B cell (primary cell): ENCODE data around the gene ADCY3. TPM values are rescaled to one million over a fixed set of nuclear protein-coding genes. Genes with fewer than 3 reads are reported as not detected.
A peak's percentile ranks its signal among the peaks of the same experiment; 100 is the strongest.

Experiments
- ATAC-seq: fragments of 200-7000 bp; cut with Tn5 transposase; one replicate; pipeline ENCODE4 v1.10.0; 2021; ENCODE audit warnings: low read depth, mild to moderate bottlenecking, moderate number of reproducible peaks, moderate library complexity
- CTCF ChIA-PET: fragments of 350-600 bp; sonication (Branson Sonifier 250); formaldehyde crosslinking; loops from one replicate; lab custom pipeline; 2021; ENCODE audit warnings: antibody characterized with exemption, inconsistent platforms; lab: Charles Lee
- POLR2A ChIA-PET: fragments of 350-600 bp; sonication (Branson Sonifier 250); formaldehyde crosslinking; loops from one replicate; lab custom pipeline; 2021; ENCODE audit warnings: antibody characterized with exemption; lab: Charles Lee
- DNase-seq: peaks from one replicate; pipeline ENCODE4 v3.0.0; 2013
- H2AFZ ChIP-seq: 2 replicates; pipeline ENCODE4 v1.6.1; 2012; ENCODE audit warnings: mild to moderate bottlenecking, low read depth, low read length; ENCODE audit not compliant: insufficient read depth, poor library complexity, severe bottlenecking
- H3K27ac ChIP-seq, 2 donors: 1 replicate in 1 of 2; 2 replicates in 1 of 2; pipeline ENCODE4 v1.5.1; 2012 to 2013; ENCODE audit warnings: low read length in 2 of 2, mild to moderate bottlenecking in 2 of 2, moderate library complexity in 1 of 2
- H3K27me3 ChIP-seq, 4 experiments: fragments of 200-600 bp in 1 of 4; sonication (generic) in 1 of 4; replicated peaks in 1 of 4; 1 replicate in 2 of 4; 2 replicates in 2 of 4; pipeline versions ENCODE4 v1.6.1 to v1.7.0; 2013 to 2016; ENCODE audit warnings: low read length in 3 of 4, mild to moderate bottlenecking in 2 of 4, mixed read lengths in 1 of 4, moderate library complexity in 1 of 4; ENCODE audit not compliant: insufficient read depth in 4 of 4, control insufficient read depth in 3 of 4; ENCODE audit errors: control extremely low read depth in 1 of 4
- H3K36me3 ChIP-seq, 2 experiments: replicated peaks in 1 of 2; 1 replicate in 1 of 2; 2 replicates in 1 of 2; pipeline versions ENCODE4 v1.6.1 to v1.7.1; 2013; ENCODE audit warnings: low read length in 1 of 2; ENCODE audit not compliant: insufficient read depth in 2 of 2, control insufficient read depth in 1 of 2; ENCODE audit errors: control extremely low read depth in 1 of 2, extremely low read depth in 1 of 2
- H3K4me1 ChIP-seq, 2 donors: fragments of 200-600 bp in 1 of 2; sonication (generic) in 1 of 2; 1 replicate in 1 of 2; 2 replicates in 1 of 2; pipeline versions ENCODE4 v1.5.1 to v1.6.1; 2013 to 2017; ENCODE audit warnings: low read length in 2 of 2; ENCODE audit not compliant: control insufficient read depth in 2 of 2, insufficient read depth in 2 of 2
- H3K4me2 ChIP-seq: replicated peaks from 2 replicates; pipeline ENCODE3; 2012; ENCODE audit warnings: mild to moderate bottlenecking, low read depth, low read length; ENCODE audit not compliant: poor library complexity, severe bottlenecking
- H3K4me3 ChIP-seq, 5 experiments: fragments of 200-600 bp in 1 of 5; sonication (generic) in 1 of 5; 1 replicate in 3 of 5; 2 replicates in 2 of 5; pipeline versions ENCODE4 v1.5.1 to v1.7.0; 2011 to 2016; ENCODE audit warnings: low read length in 4 of 5, mild to moderate bottlenecking in 4 of 5, low read depth in 2 of 5, control low read depth in 1 of 5, moderate library complexity in 1 of 5; ENCODE audit not compliant: insufficient read depth in 1 of 5; ENCODE audit errors: control extremely low read depth in 1 of 5, extremely low read depth in 1 of 5
- H3K79me2 ChIP-seq: fragments of 200-600 bp; sonication (generic); one replicate; pipeline ENCODE4 v1.6.0; 2016; ENCODE audit warnings: low read length; ENCODE audit not compliant: control insufficient read depth, insufficient read depth
- H3K9ac ChIP-seq: fragments of 200-600 bp; sonication (generic); 2 replicates; pipeline ENCODE4 v1.6.1; 2017; ENCODE audit warnings: mild to moderate bottlenecking, low read length, moderate library complexity
- H3K9me3 ChIP-seq, 3 donors: one replicate each; pipeline versions ENCODE4 v1.6.1 to v1.7.1; 2013; ENCODE audit warnings: low read length in 2 of 3; ENCODE audit not compliant: control insufficient read depth in 2 of 3, insufficient read depth in 1 of 3; ENCODE audit errors: control extremely low read depth in 1 of 3
- H4K20me1 ChIP-seq: 2 replicates; pipeline ENCODE4 v1.6.0; 2012; ENCODE audit warnings: mild to moderate bottlenecking, low read length; ENCODE audit not compliant: insufficient read depth, control insufficient read depth, poor library complexity, severe bottlenecking
- H3K27ac Mint-ChIP-seq: one replicate; pipeline ENCODE4 v1.8.0; 2021; ENCODE audit warnings: mixed read lengths
- H3K27me3 Mint-ChIP-seq: one replicate; pipeline ENCODE4 v1.8.0; 2021; ENCODE audit warnings: mixed read lengths
- H3K4me1 Mint-ChIP-seq: one replicate; pipeline ENCODE4 v1.8.0; 2021; ENCODE audit warnings: mixed read lengths
- H3K4me3 Mint-ChIP-seq: one replicate; pipeline ENCODE4 v1.8.0; 2021; ENCODE audit warnings: mixed read lengths
- H3K9me3 Mint-ChIP-seq: one replicate; pipeline ENCODE4 v1.8.0; 2022; ENCODE audit warnings: mixed read lengths; ENCODE audit not compliant: insufficient read depth
- EZH2 ChIP-seq: IDR thresholded peaks from 2 replicates; pipeline ENCODE4 v1.6.1; 2012; ENCODE audit warnings: borderline replicate concordance, low read depth, mild to moderate bottlenecking, moderate library complexity, low read length; ENCODE audit not compliant: insufficient read depth, poor library complexity, severe bottlenecking
- WGBS: methylation state at CpG from one replicate; pipeline ENCODE4 v1.1.5; 2013; ENCODE audit warnings: missing lambda C conversion rate; ENCODE audit not compliant: insufficient coverage; 5-methylcytosine and 5-hydroxymethylcytosine counted together
- intact Hi-C: fragments of 100-400 bp; cut with micrococcal nuclease; formaldehyde crosslinking; loops from one replicate; pipeline ENCODE4 v1.10.0; 2022
- polyA plus RNA-seq: library from polyadenylated mRNA; depleted of rRNA; stranded (reverse); fragments of >200 nt; gene quantifications from 2 replicates; pipeline ENCODE4 v1.2.3, GENCODE V29; 2012
- total RNA-seq, 2 donors: library from RNA; stranded (reverse); fragments of 120-200 nt in 1 of 2; gene quantifications; 1 replicate in 1 of 2; 2 replicates in 1 of 2; pipeline versions ENCODE4 v1.2.3 to v1.2.4, GENCODE V29; 2013 to 2022
- TF ChIP-seq, protein P1 (sequence below): fragments of 200-600 bp; IDR thresholded peaks from one replicate; pipeline ENCODE4 v1.8.0; 2022; ENCODE audit warnings: antibody characterized with exemption, mild to moderate bottlenecking

Gene ADCY3
- total and polyA plus RNA-seq, 2 donors (not counting 1 experiment from before 2014, with no cell fraction given), result 48.4 to 73.0 TPM

DNA sequence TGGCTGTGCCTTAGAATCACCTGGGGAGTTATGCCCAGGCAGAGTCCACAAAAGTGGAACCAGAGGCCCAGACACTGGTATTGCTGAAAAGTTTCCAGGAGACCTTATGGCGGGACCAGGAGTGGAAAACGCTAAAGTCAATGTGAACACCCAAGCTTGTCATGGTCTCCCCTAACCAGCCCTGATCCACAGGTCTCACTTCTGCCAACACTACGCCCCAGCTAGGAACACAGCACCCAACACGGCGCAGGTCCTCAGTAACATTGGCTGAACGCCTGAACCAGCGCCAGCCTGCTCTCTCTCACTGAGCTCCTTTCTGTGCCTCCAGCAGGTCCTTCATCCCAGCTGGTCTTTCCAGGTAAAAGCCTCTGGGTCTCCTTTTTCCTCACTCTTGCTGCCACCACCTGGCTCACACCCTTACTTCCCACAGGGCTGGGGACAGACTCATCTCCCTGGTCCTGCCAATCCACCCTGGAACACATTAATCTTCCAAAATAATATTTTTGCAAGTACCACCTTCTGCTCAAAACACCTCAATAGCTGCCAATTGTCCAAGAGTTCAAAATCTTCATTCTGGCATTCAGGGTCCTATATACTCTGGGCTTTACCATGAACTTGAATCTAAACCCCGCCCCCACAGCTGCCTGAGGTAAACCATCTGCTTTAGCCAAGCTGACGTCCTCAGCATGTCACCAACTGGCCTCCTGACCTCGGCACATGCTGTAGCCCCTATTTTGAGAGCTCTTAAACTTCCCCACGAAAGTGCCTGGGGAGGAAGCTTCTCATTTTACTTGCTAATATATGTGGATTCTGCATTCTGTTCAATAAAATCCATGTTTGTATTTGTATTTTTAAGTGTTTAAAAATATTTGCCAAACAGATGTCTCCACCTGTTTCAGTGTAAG, 34.6 kb downstream of the ADCY3 start:
- no peaks in the 10 kb centered on the region for H3K36me3 ChIP-seq
- peak overlapping the region; percentile 91 for H3K4me2 ChIP-seq
- Mint-ChIP-seq H3K9me3 (no peaks in the 10 kb centered on the region), H3K4me3 (peak overlapping the region; percentile 95), H3K4me1 (peaks cover 71% of the 10 kb centered on the region), H3K27me3 (no peaks in the 10 kb centered on the region), H3K27ac (peak overlapping the region; percentile 93)
- H3K79me2 ChIP-seq, result peaks cover 30% of the 10 kb centered on the region
- intact Hi-C loops, result no loop called here
- H3K9ac ChIP-seq, result peak overlapping the region; percentile 76
- POLR2A ChIA-PET, result no interaction called here
- CTCF ChIA-PET, result no interaction called here
- H3K4me1 ChIP-seq, result peaks cover 22 to 39% of the 10 kb centered on the region in 2 donors
- H2AFZ ChIP-seq, result peak overlapping the region; percentile 62
- WGBS, result 91% methylated on average over 8 of the region's 11 CpGs
- H4K20me1 ChIP-seq, result no peaks in the 10 kb centered on the region
- H3K27ac ChIP-seq, result peak overlapping the region in 1 of 2 donors; percentile 74
- peak; percentile 72 for DNase-seq
- H3K27me3 ChIP-seq, result no peaks in the 10 kb centered on the region
- peak overlapping the region in 2 of 5 experiments; percentile 68 to 83 for H3K4me3 ChIP-seq
- TF ChIP-seq, protein P1, sequence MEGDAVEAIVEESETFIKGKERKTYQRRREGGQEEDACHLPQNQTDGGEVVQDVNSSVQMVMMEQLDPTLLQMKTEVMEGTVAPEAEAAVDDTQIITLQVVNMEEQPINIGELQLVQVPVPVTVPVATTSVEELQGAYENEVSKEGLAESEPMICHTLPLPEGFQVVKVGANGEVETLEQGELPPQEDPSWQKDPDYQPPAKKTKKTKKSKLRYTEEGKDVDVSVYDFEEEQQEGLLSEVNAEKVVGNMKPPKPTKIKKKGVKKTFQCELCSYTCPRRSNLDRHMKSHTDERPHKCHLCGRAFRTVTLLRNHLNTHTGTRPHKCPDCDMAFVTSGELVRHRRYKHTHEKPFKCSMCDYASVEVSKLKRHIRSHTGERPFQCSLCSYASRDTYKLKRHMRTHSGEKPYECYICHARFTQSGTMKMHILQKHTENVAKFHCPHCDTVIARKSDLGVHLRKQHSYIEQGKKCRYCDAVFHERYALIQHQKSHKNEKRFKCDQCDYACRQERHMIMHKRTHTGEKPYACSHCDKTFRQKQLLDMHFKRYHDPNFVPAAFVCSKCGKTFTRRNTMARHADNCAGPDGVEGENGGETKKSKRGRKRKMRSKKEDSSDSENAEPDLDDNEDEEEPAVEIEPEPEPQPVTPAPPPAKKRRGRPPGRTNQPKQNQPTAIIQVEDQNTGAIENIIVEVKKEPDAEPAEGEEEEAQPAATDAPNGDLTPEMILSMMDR, result no peak
- no peak for TF ChIP-seq EZH2
- H3K9me3 ChIP-seq, result peaks cover 0 to under 1% (median 0%) of the 10 kb centered on the region in 3 donors
- peak; percentile 37 for ATAC-seq

DNA sequence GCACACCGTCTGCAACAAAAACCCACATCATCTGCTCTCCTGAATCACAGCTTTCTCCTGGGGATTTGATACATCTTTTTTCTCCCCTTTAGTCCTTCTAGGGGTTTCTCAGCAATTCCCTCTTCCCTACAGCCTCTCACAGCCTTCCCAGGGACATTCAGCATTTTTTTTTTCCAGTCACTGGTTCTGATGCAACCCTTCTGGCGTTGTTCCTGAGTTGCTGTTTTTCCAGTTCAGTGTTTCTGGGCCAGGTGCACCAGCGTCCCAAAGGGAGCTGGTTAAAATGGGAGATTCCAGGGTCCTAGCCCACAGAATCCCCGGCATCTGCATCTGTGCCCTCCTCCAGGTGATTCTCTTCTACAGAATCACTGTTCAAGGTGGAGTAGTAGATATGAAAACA, 36.1 kb downstream of the ADCY3 start:
- Histone ChIP-seq H3K27ac (peak overlapping the region in 1 of 2 donors; percentile 41), H3K4me1 (peaks cover 22 to 39% of the 10 kb centered on the region in 2 donors), H3K27me3 (no peaks in the 10 kb centered on the region), H3K4me2 (peak overlapping the region; percentile 17), H3K79me2 (peaks cover 43% of the 10 kb centered on the region), H3K9ac (no peak overlapping the region), H3K36me3 (no peaks in the 10 kb centered on the region), H2AFZ (no peak overlapping the region), H3K4me3 (no peak overlapping the region), H4K20me1 (no peaks in the 10 kb centered on the region), H3K9me3 (no peaks in the 10 kb centered on the region)
- Mint-ChIP-seq H3K4me1 (peaks cover 73% of the 10 kb centered on the region), H3K27me3 (no peaks in the 10 kb centered on the region), H3K9me3 (no peaks in the 10 kb centered on the region), H3K4me3 (peak overlapping the region; percentile 46), H3K27ac (peak overlapping the region; percentile 34)
- 83% methylated on average over 3 of the region's 4 CpGs for WGBS
- ChIA-PET CTCF (no interaction called here), POLR2A (no interaction called here)
- intact Hi-C loops, result no loop called here
- no peak for ATAC-seq
- no peak for TF ChIP-seq EZH2
- TF ChIP-seq, protein P1, result no peak
- DNase-seq, result no peak
